Small intestine (tissue), 7 donors: ENCODE data around the gene SWAP70. TPM values are rescaled to one million over a fixed set of nuclear protein-coding genes. Genes with fewer than 3 reads are reported as not detected.

ENCODE experiments used
- DNase-seq, 2 donors: peaks; one replicate each; pipeline versions ENCODE4 v3.0.0 to v3.0.0-alpha.2; 2013
- FAIRE-seq: peaks from 2 replicates; lab custom pipeline; 2012; peaks lifted over from hg19 to GRCh38; lab: Jason Lieb, UNC
- H3K27ac ChIP-seq, 3 donors: one replicate each; pipeline ENCODE4 v1.5.1; 2013; ENCODE audit warnings: low read length in 2 of 3, mild to moderate bottlenecking in 2 of 3, control low read depth in 1 of 3, inconsistent platforms in 1 of 3, low read depth in 1 of 3, moderate library complexity in 1 of 3
- H3K27me3 ChIP-seq, 3 donors: one replicate each; pipeline ENCODE4 v1.6.1; 2013; ENCODE audit warnings: low read length in 3 of 3, inconsistent platforms in 1 of 3; ENCODE audit not compliant: control insufficient read depth in 3 of 3, insufficient read depth in 3 of 3
- H3K36me3 ChIP-seq, 3 donors: one replicate each; pipeline ENCODE4 v1.6.1; 2013; ENCODE audit warnings: low read length in 3 of 3, inconsistent platforms in 1 of 3, low read depth in 1 of 3, mild to moderate bottlenecking in 1 of 3, moderate library complexity in 1 of 3; ENCODE audit not compliant: control insufficient read depth in 3 of 3, insufficient read depth in 2 of 3
- H3K4me1 ChIP-seq, 3 donors: one replicate each; pipeline ENCODE4 v1.6.1; 2013; ENCODE audit warnings: low read length in 2 of 3, inconsistent platforms in 1 of 3, low read depth in 1 of 3, mild to moderate bottlenecking in 1 of 3, moderate library complexity in 1 of 3; ENCODE audit not compliant: control insufficient read depth in 3 of 3, insufficient read depth in 2 of 3
- H3K4me3 ChIP-seq, 3 donors: one replicate each; pipeline ENCODE4 v1.5.1; 2013; ENCODE audit warnings: low read length in 3 of 3, control low read depth in 1 of 3, inconsistent platforms in 1 of 3, low read depth in 1 of 3, mild to moderate bottlenecking in 1 of 3, moderate library complexity in 1 of 3
- H3K9me3 ChIP-seq, 2 donors: one replicate each; pipeline ENCODE4 v1.6.1; 2013; ENCODE audit warnings: low read depth in 1 of 2, low read length in 1 of 2; ENCODE audit not compliant: control insufficient read depth in 2 of 2, insufficient read depth in 1 of 2
- WGBS, 3 donors: extraction: QIAGEN DNeasy Blood & Tissue Kit; methylation state at CpG; one replicate each; pipeline ENCODE4 v1.1.7; 2013; 5-methylcytosine and 5-hydroxymethylcytosine counted together
- polyA plus RNA-seq, 4 donors: library from polyadenylated mRNA; stranded (reverse) in 3 of 4; unstranded in 1 of 4; fragments of 200-250 nt in 3 of 4; fragments of 120-200 nt in 1 of 4; gene quantifications; one replicate each; pipeline versions ENCODE4 v1.2.1 to v1.2.3, GENCODE V29; 2013
- donor health status: healthy with polysubstance abuse.
- donor health status: control.
- donor health status: control.
- donor health status: Bipolar disorder and iron deficiency.
- donor health status: healthy.

Gene SWAP70
- polyA plus RNA-seq, 4 donors = 12.2 to 20.0 (median 12.6) TPM

GRCh38 chr11:9797300-9797699 is 133.4 kb downstream of the SWAP70 start:
- Histone ChIP-seq H3K27me3 (no peaks in the 10 kb centered on the region), H3K9me3 (no peaks in the 10 kb centered on the region), H3K36me3 (peaks cover 0 to 18% (median 0%) of the 10 kb centered on the region in 3 donors), H3K4me1 (no peaks in the 10 kb centered on the region), H3K4me3 (no peak overlapping the region), H3K27ac (no peak overlapping the region)
- 95 to 98% (median 95%) methylated on average over 4 of the region's 4 CpGs for WGBS, 3 donors
- FAIRE-seq (no peak), DNase-seq (no peak)

GRCh38 chr11:9799886-9800285 is 136.0 kb downstream of the SWAP70 start:
- DNase-seq (no peak), FAIRE-seq (no peak)
- H3K4me1 ChIP-seq = peaks cover 0 to 3% (median 0%) of the 10 kb centered on the region in 3 donors
- no peaks in the 10 kb centered on the region for H3K27me3 ChIP-seq
- H3K27ac ChIP-seq = no peak overlapping the region
- no peaks in the 10 kb centered on the region for H3K9me3 ChIP-seq
- 96 to 98% (median 98%) methylated on average over 3 of the region's 3 CpGs for WGBS, 3 donors
- no peak overlapping the region for H3K4me3 ChIP-seq
- peaks cover 0 to 13% (median 0%) of the 10 kb centered on the region in 3 donors for H3K36me3 ChIP-seq

- 75 to 90% (median 84%) methylated on average over 3 of the region's 3 CpGs for WGBS, 3 donors
- H3K27me3 ChIP-seq = no peaks in the 10 kb centered on the region
- FAIRE-seq (no peak), DNase-seq (no peak)
- H3K4me3 ChIP-seq = no peak overlapping the region
- peaks cover 0 to 20% (median 0%) of the 10 kb centered on the region in 3 donors for H3K36me3 ChIP-seq
- H3K27ac ChIP-seq = no peak overlapping the region
- H3K4me1 ChIP-seq = peaks cover 0 to 3% (median 0%) of the 10 kb centered on the region in 3 donors
- no peaks in the 10 kb centered on the region for H3K9me3 ChIP-seq
Observed at GRCh38 chr11:9802291-9802861, 138.5 kb downstream of the SWAP70 start.

Other genes starting within 250 kb of the SWAP70 start
- 10 to 100 TPM; 16.8 to 19.2 (median 18.1) TPM for gene ZNF143, start 203.1 kb upstream of the SWAP70 start, polyA plus RNA-seq
- 10 to 100 TPM in 1 of 4 donors, 1 to 10 TPM in 3; 4.6 to 71.3 (median 8.0) TPM for gene WEE1, start 90.4 kb upstream of the SWAP70 start, polyA plus RNA-seq